ENCODE data around the gene PIK3R5.

DNA sequence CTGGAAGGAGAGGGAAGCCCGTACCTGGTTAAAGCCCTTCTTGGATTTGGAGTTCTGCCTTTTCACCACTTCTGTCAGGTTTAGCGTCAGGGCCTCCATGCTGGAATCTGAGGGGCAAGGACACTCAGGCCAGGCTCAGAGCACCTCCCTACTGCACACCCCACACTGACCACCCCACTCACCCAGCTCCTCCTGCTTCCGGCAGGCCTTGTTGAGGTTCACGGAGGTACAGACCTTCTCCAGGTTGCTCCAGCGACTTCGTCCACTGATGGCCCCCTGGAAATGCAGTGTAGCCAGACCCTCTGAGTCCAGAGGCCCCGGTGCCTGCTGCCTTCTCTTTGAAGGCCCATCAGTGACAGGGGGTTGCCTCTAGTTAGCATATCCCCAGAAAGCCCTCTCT lies 83.9 kb downstream of the PIK3R5 start:
- TF ChIP-seq, protein P1, sequence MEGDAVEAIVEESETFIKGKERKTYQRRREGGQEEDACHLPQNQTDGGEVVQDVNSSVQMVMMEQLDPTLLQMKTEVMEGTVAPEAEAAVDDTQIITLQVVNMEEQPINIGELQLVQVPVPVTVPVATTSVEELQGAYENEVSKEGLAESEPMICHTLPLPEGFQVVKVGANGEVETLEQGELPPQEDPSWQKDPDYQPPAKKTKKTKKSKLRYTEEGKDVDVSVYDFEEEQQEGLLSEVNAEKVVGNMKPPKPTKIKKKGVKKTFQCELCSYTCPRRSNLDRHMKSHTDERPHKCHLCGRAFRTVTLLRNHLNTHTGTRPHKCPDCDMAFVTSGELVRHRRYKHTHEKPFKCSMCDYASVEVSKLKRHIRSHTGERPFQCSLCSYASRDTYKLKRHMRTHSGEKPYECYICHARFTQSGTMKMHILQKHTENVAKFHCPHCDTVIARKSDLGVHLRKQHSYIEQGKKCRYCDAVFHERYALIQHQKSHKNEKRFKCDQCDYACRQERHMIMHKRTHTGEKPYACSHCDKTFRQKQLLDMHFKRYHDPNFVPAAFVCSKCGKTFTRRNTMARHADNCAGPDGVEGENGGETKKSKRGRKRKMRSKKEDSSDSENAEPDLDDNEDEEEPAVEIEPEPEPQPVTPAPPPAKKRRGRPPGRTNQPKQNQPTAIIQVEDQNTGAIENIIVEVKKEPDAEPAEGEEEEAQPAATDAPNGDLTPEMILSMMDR (IDR thresholded peaks at IDR 0.05 in 4 of 5, conservative IDR thresholded peaks at IDR 0.05 in 1 of 5) = no peak
- no peak for TF ChIP-seq POLR2A (IDR thresholded peaks at IDR 0.05)
